ENCODE results near the gene SPP2. TPM values are rescaled to one million over a fixed set of nuclear protein-coding genes. Genes with fewer than 3 reads are reported as not detected.

SPP2 gene
- total and polyA plus RNA-seq, 3 donors from 2014 or later, result not detected

DNA sequence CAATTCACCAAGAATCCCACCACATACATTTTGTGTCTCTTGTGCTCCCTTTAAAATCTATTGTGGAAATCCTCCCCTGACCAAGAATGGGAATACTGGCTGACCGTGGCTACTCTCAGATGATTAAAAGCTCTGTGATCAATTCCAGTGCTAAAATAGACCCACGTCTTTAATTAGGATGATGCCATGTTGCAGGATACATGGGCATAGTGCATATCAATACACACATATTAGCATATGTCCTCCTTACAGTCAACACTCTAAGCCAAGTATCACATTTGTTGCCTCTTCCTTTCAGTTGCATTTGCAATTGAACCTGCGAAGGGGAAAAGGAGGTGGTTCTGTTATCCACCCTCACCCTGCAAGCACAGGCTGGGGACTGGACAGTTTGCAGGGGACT, 41.8 kb downstream of the SPP2 start:
- no peak for TF ChIP-seq POLR2A (IDR thresholded peaks at IDR 0.05)
- TF ChIP-seq, protein P1, sequence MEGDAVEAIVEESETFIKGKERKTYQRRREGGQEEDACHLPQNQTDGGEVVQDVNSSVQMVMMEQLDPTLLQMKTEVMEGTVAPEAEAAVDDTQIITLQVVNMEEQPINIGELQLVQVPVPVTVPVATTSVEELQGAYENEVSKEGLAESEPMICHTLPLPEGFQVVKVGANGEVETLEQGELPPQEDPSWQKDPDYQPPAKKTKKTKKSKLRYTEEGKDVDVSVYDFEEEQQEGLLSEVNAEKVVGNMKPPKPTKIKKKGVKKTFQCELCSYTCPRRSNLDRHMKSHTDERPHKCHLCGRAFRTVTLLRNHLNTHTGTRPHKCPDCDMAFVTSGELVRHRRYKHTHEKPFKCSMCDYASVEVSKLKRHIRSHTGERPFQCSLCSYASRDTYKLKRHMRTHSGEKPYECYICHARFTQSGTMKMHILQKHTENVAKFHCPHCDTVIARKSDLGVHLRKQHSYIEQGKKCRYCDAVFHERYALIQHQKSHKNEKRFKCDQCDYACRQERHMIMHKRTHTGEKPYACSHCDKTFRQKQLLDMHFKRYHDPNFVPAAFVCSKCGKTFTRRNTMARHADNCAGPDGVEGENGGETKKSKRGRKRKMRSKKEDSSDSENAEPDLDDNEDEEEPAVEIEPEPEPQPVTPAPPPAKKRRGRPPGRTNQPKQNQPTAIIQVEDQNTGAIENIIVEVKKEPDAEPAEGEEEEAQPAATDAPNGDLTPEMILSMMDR (IDR thresholded peaks at IDR 0.05), result no peak
- Histone ChIP-seq H3K27me3 (no peaks in the 10 kb centered on the region), H3K36me3 (ENCODE audit: low read depth, missing control alignments) (no peaks in the 10 kb centered on the region), H3K4me3 (no peak overlapping the region), H3K4me1 (peaks cover 11% of the 10 kb centered on the region), H3K27ac (no peak overlapping the region), H3K9me3 (no peaks in the 10 kb centered on the region)
- 75 to 85% methylated on average over 3 of the region's 3 CpGs for WGBS, 2 donors
- DNase-seq, result no peak
- intact Hi-C loops (cut with DNase I; ENCODE audit: low total_unique reads), result no loop called here

DNA sequence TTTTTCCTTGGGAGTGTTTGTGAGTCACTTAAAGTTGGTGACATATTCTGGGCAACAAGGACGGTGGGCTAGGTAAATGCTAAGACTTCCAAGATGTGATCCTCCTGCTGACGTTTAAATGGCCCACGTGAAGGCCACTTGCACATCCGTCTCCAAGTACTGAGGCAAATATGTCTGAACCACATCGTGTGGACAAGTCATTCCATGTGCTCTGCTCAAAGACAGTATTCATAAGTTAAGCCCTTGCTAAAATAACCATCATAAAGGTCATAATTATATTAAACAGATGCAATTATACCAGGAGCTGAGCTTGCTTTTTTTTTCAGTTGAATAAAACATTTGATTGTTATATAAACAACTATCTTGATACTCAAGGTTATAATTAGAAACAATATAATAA, 44.8 kb downstream of the SPP2 start:
- Histone ChIP-seq H3K27me3 (no peaks in the 10 kb centered on the region), H3K36me3 (ENCODE audit: low read depth, missing control alignments) (no peaks in the 10 kb centered on the region), H3K27ac (no peak overlapping the region), H3K4me1 (peaks cover 11% of the 10 kb centered on the region), H3K4me3 (no peak overlapping the region), H3K9me3 (no peaks in the 10 kb centered on the region)
- intact Hi-C loops (cut with DNase I; ENCODE audit: low total_unique reads), result no loop called here
- DNase-seq, result no peak
- WGBS, 2 donors, result 75 to 77% methylated on average over 5 of the region's 5 CpGs
- TF ChIP-seq, protein P1 (IDR thresholded peaks at IDR 0.05), result no peak
- no peak for TF ChIP-seq POLR2A (IDR thresholded peaks at IDR 0.05)

DNA sequence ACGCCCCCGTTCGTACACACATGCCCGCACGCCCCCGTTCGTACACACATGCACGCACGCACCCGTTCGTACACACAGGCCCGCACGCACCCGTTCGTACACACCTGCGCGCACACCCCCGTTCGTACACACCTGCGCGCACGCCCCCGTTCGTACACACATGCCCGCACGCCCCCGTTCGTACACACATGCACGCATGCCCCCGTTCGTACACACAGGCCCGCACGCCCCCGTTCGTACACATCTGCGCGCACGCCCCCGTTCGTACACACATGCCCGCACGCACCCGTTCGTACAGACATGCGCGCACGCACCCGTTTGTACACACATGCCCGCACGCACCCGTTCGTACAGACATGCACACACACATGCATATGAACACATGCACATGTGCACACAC, 45.7 kb downstream of the SPP2 start:
- Histone ChIP-seq H3K27ac (no peak overlapping the region), H3K9me3 (no peaks in the 10 kb centered on the region), H3K4me1 (peaks cover 9% of the 10 kb centered on the region), H3K4me3 (no peak overlapping the region), H3K36me3 (ENCODE audit: low read depth, missing control alignments) (no peaks in the 10 kb centered on the region), H3K27me3 (no peaks in the 10 kb centered on the region)
- TF ChIP-seq POLR2A (IDR thresholded peaks at IDR 0.05), result no peak
- TF ChIP-seq, protein P1 (IDR thresholded peaks at IDR 0.05), result no peak
- 85 to 90% methylated on average over 52 of the region's 52 CpGs for WGBS, 2 donors
- intact Hi-C loops (cut with DNase I; ENCODE audit: low total_unique reads), result no loop called here
- no peak for DNase-seq

DNA sequence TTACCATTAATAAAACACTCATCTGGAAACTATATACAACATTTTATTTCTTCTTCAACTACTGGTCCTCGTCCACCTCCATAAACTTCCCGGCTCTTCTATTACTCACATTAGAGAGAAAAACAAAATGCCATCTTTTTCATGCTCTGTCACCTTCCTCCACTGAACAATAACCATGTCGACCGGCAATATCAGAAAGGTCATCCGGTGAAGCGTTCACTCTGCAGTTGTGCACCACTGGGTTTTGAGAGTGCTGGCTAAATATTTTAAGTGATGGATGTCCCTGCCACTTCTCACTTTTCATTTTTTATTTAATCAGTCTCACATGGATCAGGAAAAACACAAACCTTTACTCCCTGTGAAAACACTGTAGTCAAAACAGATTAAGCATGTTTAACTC, 48.2 kb downstream of the SPP2 start:
- no peaks in the 10 kb centered on the region for H3K36me3 ChIP-seq (ENCODE audit: low read depth, missing control alignments)
- no peak overlapping the region for H3K4me3 ChIP-seq
- no peak for TF ChIP-seq POLR2A (IDR thresholded peaks at IDR 0.05)
- TF ChIP-seq, protein P1 (IDR thresholded peaks at IDR 0.05), result no peak
- H3K27ac ChIP-seq, result no peak overlapping the region
- H3K27me3 ChIP-seq, result no peaks in the 10 kb centered on the region
- intact Hi-C loops (cut with DNase I; ENCODE audit: low total_unique reads), result no loop called here
- no peaks in the 10 kb centered on the region for H3K9me3 ChIP-seq
- H3K4me1 ChIP-seq, result no peaks in the 10 kb centered on the region
- 79 to 89% methylated on average over 6 of the region's 6 CpGs for WGBS, 2 donors
- DNase-seq, result no peak

DNA sequence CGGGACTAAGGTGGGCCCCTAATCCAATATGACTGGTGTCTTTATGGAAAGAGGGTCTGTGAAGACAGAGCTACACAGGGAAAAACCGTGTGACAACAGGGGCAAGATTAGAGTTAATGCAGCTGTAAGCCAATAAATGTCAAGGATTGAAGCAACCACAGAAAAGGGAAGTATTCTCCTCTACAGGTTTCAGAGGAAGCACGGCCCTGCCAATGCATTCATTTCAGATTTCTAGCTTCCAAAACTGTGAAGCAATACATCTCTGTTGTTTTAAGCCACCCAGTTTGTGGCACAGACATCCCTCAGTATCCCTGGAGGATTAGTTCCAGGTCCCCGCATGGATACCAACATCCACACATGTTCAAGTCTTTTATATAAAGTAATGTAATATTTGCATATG, 48.8 kb downstream of the SPP2 start:
- no peak overlapping the region for H3K27ac ChIP-seq
- intact Hi-C loops (cut with DNase I; ENCODE audit: low total_unique reads), result no loop called here
- H3K9me3 ChIP-seq, result no peaks in the 10 kb centered on the region
- no peaks in the 10 kb centered on the region for H3K27me3 ChIP-seq
- WGBS, 2 donors, result 65 to 71% methylated on average over 4 of the region's 4 CpGs
- DNase-seq, result no peak
- TF ChIP-seq, protein P1 (IDR thresholded peaks at IDR 0.05), result no peak
- TF ChIP-seq POLR2A (IDR thresholded peaks at IDR 0.05), result no peak
- no peak overlapping the region for H3K4me3 ChIP-seq
- no peaks in the 10 kb centered on the region for H3K4me1 ChIP-seq
- no peaks in the 10 kb centered on the region for H3K36me3 ChIP-seq (ENCODE audit: low read depth, missing control alignments)
